HepG2 (cell line): Measurements from ENCODE around the gene GSAP. TPM values are rescaled to one million over a fixed set of nuclear protein-coding genes. Genes with fewer than 3 reads are reported as not detected.

ENCODE experiments used
- ATAC-seq: fragments of 200-7000 bp; cut with Tn5 transposase; 3 replicates; pipeline ENCODE4 v1.9.1; 2020; ENCODE audit warnings: mild to moderate bottlenecking, moderate library complexity
- BruUV-seq: library from RNA; stranded (reverse); fragments of 400-500 nt; replicated peaks from 2 replicates; lab custom pipeline; 2021; lab: Mats Ljungman, UMichigan
- CTCF ChIA-PET: fragments of 300-600 bp; formaldehyde crosslinking; extraction: SDS; loops from one replicate; lab custom pipeline; 2021; ENCODE audit warnings: low total read pairs, inconsistent platforms, low intra/inter-chr PET ratio; lab: Yijun Ruan, JAX
- POLR2A ChIA-PET: fragments of 350-600 bp; sonication (Branson Sonifier 250); formaldehyde crosslinking; loops from one replicate; lab custom pipeline; 2020; ENCODE audit warnings: antibody characterized with exemption, inconsistent platforms; lab: Yijun Ruan, JAX
- DNase-seq: peaks from one replicate; pipeline ENCODE4 v3.0.0-alpha.2; 2015; ENCODE audit warnings: low spot score
- FAIRE-seq: peaks from 3 replicates; lab custom pipeline; 2011; peaks lifted over from hg19 to GRCh38; lab: Jason Lieb, UNC
- H2AFZ ChIP-seq: one replicate; pipeline ENCODE4 v1.6.1; 2011; ENCODE audit warnings: low read length, inconsistent platforms
- H3K27ac ChIP-seq: fragments of 300-600 bp; 3 replicates; pipeline ENCODE4 v1.8.0; 2011; ENCODE audit warnings: mixed run types, mild to moderate bottlenecking, mixed read lengths, low read length, inconsistent platforms; ENCODE audit not compliant: insufficient read depth; ENCODE audit errors: extremely low read length
- H3K27me3 ChIP-seq, 2 experiments: fragments of 200-600 bp in 1 of 2; 2 replicates in 1 of 2; 3 replicates in 1 of 2; pipeline versions ENCODE4 v1.6.0 to v1.8.0; 2011; ENCODE audit warnings: low read length in 2 of 2, mild to moderate bottlenecking in 2 of 2, moderate library complexity in 2 of 2, inconsistent platforms in 1 of 2; ENCODE audit not compliant: insufficient read depth in 2 of 2, control insufficient read depth in 1 of 2
- H3K36me3 ChIP-seq, 2 experiments: fragments of 200-600 bp in 1 of 2; replicated peaks in 1 of 2; 2 replicates in 1 of 2; 3 replicates in 1 of 2; pipeline versions ENCODE4 v1.5.1 to v1.8.0; 2011; ENCODE audit warnings: low read length in 2 of 2, inconsistent platforms in 1 of 2; ENCODE audit not compliant: insufficient read depth in 2 of 2, control insufficient read depth in 1 of 2
- H3K4me1 ChIP-seq: 2 replicates; pipeline ENCODE4 v1.5.1; 2012; ENCODE audit warnings: low read length, inconsistent platforms; ENCODE audit not compliant: insufficient read depth
- H3K4me2 ChIP-seq: 2 replicates; pipeline ENCODE4 v1.6.0; 2011; ENCODE audit warnings: low read depth, low read length, inconsistent platforms
- H3K4me3 ChIP-seq, 3 experiments: fragments of 200-600 bp in 1 of 3; sonication (generic), shearing (Covaris generic) in 1 of 3; replicated peaks in 1 of 3; 2 replicates each; pipeline ENCODE4 v1.5.1; 2011 to 2016; ENCODE audit warnings: low read length in 3 of 3, inconsistent platforms in 2 of 3, low read depth in 2 of 3, mild to moderate bottlenecking in 2 of 3, control low read depth in 1 of 3, mixed read lengths in 1 of 3; ENCODE audit not compliant: insufficient read depth in 1 of 3
- H3K79me2 ChIP-seq: one replicate; pipeline ENCODE4 v1.6.1; 2011; ENCODE audit warnings: low read length, inconsistent platforms; ENCODE audit not compliant: insufficient read depth
- H3K9ac ChIP-seq: 2 replicates; pipeline ENCODE4 v1.6.0; 2011; ENCODE audit warnings: mild to moderate bottlenecking, low read depth, low read length, inconsistent platforms; ENCODE audit not compliant: insufficient read depth
- H3K9me3 ChIP-seq: 2 replicates; pipeline ENCODE4 v1.5.1; 2012; ENCODE audit warnings: mild to moderate bottlenecking, low read length
- H4K20me1 ChIP-seq: 2 replicates; pipeline ENCODE4 v1.6.0; 2011; ENCODE audit warnings: inconsistent platforms, mild to moderate bottlenecking, low read length, moderate library complexity; ENCODE audit not compliant: insufficient read depth
- CEBPB ChIP-seq: IDR thresholded peaks from 2 replicates; pipeline ENCODE4 v1.6.1; 2011; ENCODE audit warnings: low read depth, low read length, improper control_type of control experiment, borderline replicate concordance
- ERF ChIP-seq: IDR thresholded peaks from 2 replicates; pipeline ENCODE4 v1.6.1; 2018; ENCODE audit warnings: missing biosample characterization, missing genetic modification reagents
- MNT ChIP-seq: fragments of 450-650 bp; IDR thresholded peaks from 2 replicates; pipeline ENCODE4 v1.6.1; 2016
- NAIF1 ChIP-seq: sonication (generic); formaldehyde crosslinking; IDR thresholded peaks from 2 replicates; pipeline ENCODE4 v1.5.0; 2020; ENCODE audit warnings: mild to moderate bottlenecking, missing genetic modification reagents, borderline replicate concordance
- PAF1 ChIP-seq: IDR thresholded peaks from 2 replicates; pipeline ENCODE4 v1.6.1; 2016; ENCODE audit warnings: missing genetic modification reagents, missing compliant biosample characterization
- TP53 ChIP-seq: sonication (generic); formaldehyde crosslinking; conservative IDR thresholded peaks from 2 replicates; pipeline ENCODE4 v1.4.0; 2020; ENCODE audit warnings: missing genetic modification reagents
- ZMAT3 ChIP-seq: sonication (generic); formaldehyde crosslinking; conservative IDR thresholded peaks from 2 replicates; pipeline ENCODE4 v1.7.0; 2021; ENCODE audit warnings: missing genetic modification reagents
- ZNF317 ChIP-seq: sonication (generic); formaldehyde crosslinking; IDR thresholded peaks from 2 replicates; pipeline ENCODE4 v1.5.0; 2020; ENCODE audit warnings: mild to moderate bottlenecking, missing genetic modification reagents
- ZNF33A ChIP-seq: sonication (generic); formaldehyde crosslinking; IDR thresholded peaks from 2 replicates; pipeline ENCODE4 v1.5.1; 2020; ENCODE audit warnings: missing genetic modification reagents, mild to moderate bottlenecking, moderate library complexity, borderline replicate concordance
- WGBS: methylation state at CpG from one replicate; pipeline ENCODE4 v1.1.6; 2017; ENCODE audit warnings: low lambda C conversion rate; 5-methylcytosine and 5-hydroxymethylcytosine counted together
- in situ Hi-C: cut with HindIII; loops from 2 replicates; pipeline ENCODE4 v1.10.0; 2017; ENCODE audit warnings: low pct_unique_long_range_greater_than_20kb; ENCODE audit not compliant: extremely low pct_ligation_motif_present
- intact Hi-C: fragments of 100-400 bp; cut with micrococcal nuclease; formaldehyde crosslinking; loops from one replicate; pipeline ENCODE4 v1.10.0; 2022; ENCODE audit not compliant: unreplicated experiment
- polyA plus RNA-seq, 8 experiments: library from polyadenylated mRNA; depleted of rRNA in 3 of 8; stranded (reverse) in 7 of 8; unstranded in 1 of 8; fragments of >200 nt; fragmentation: Illumina TruSeq in 4 of 8; extraction: Trizol in 4 of 8; gene quantifications; 2 replicates each; pipeline versions ENCODE4 v1.2.1 to v1.2.3, GENCODE V29; 2011 to 2016; ENCODE audit warnings: low read depth in 4 of 8, missing spikeins in 1 of 8, mixed read lengths in 1 of 8; ENCODE audit not compliant: insufficient read depth in 1 of 8
- total RNA-seq, 5 experiments: library from RNA; depleted of rRNA; stranded (reverse); fragments of >200 nt; fragmentation: Illumina TruSeq; extraction: Trizol; gene quantifications; 2 replicates each; pipeline ENCODE4 v1.2.3, GENCODE V29; 2016; ENCODE audit warnings: low read depth in 1 of 5

Gene GSAP
- total and polyA plus RNA-seq, 2 of the 13 experiments (the other 11 are each of a cell fraction or from before 2014, with no cell fraction given), result 34.6 to 40.6 TPM

- H3K27me3 ChIP-seq, result no peaks in the 10 kb centered on the region
- FAIRE-seq, result no peak
- no peak for ATAC-seq
- TF ChIP-seq ZNF33A (CRISPR knock-in tag) (no peak), CEBPB (0 out of 2 replicates have a peak, but pooled peaks have one; percentile 1)
- WGBS, result 88% methylated on average over 4 of the region's 4 CpGs
- H3K79me2 ChIP-seq, result no peaks in the 10 kb centered on the region
- no peak overlapping the region for H3K27ac ChIP-seq
- H3K4me2 ChIP-seq, result no peak overlapping the region
- no peak for DNase-seq
- ChIA-PET POLR2A (no interaction called here), CTCF (no interaction called here)
- no peak overlapping the region for H3K9ac ChIP-seq
- H3K4me1 ChIP-seq, result no peaks in the 10 kb centered on the region
- in situ Hi-C loops (no loop called here), intact Hi-C loops (no loop called here)
- H4K20me1 ChIP-seq, result no peaks in the 10 kb centered on the region
- BruUV-seq, result no TSS peak
- H3K36me3 ChIP-seq, result peaks cover 12 to 46% of the 10 kb centered on the region in 2 experiments
- H2AFZ ChIP-seq, result no peak overlapping the region
- H3K9me3 ChIP-seq, result no peaks in the 10 kb centered on the region
- no peak overlapping the region for H3K4me3 ChIP-seq
These were observed 63.3 kb downstream of the GSAP start for GRCh38 chr7:77352665-77353406.

GRCh38 chr7:77351539-77352004 lies 64.6 kb downstream of the GSAP start:
- Histone ChIP-seq H3K27me3 (no peaks in the 10 kb centered on the region), H3K9me3 (no peaks in the 10 kb centered on the region), H2AFZ (no peak overlapping the region), H3K4me2 (no peak overlapping the region), H3K4me3 (no peak overlapping the region), H4K20me1 (no peaks in the 10 kb centered on the region), H3K27ac (no peak overlapping the region), H3K79me2 (no peaks in the 10 kb centered on the region), H3K9ac (no peak overlapping the region), H3K4me1 (no peaks in the 10 kb centered on the region), H3K36me3 (peaks cover 6 to 46% of the 10 kb centered on the region in 2 experiments)
- BruUV-seq, result no TSS peak
- no peak for FAIRE-seq
- intact Hi-C loops (no loop called here), in situ Hi-C loops (no loop called here)
- POLR2A ChIA-PET, result no interaction called here
- TF ChIP-seq TP53 (CRISPR knock-in tag) (no peak), ZNF317 (CRISPR knock-in tag) (no peak), PAF1 (CRISPR knock-in tag) (no peak), NAIF1 (CRISPR knock-in tag) (no peak), MNT (peak; percentile 91), ZMAT3 (CRISPR knock-in tag) (no peak), ERF (CRISPR knock-in tag) (no peak)
- ATAC-seq, result no peak
- WGBS, result 91% methylated on average over 5 of the region's 5 CpGs
- CTCF ChIA-PET, result no interaction called here
- DNase-seq, result no peak
